Hepatocyte (in vitro differentiated cells): ENCODE data around the gene CTBP1. TPM values are rescaled to one million over a fixed set of nuclear protein-coding genes. Genes with fewer than 3 reads are reported as not detected.

Experiments used
- DNase-seq: peaks from one replicate; pipeline ENCODE4 v3.0.0-alpha.2; 2016; ENCODE audit warnings: low spot score
- H2AFZ ChIP-seq: fragments of 200-600 bp; sonication (generic); 2 replicates; pipeline ENCODE4 v1.6.0; 2016; ENCODE audit warnings: antibody characterized with exemption, mild to moderate bottlenecking
- H3K27ac ChIP-seq: fragments of 200-600 bp; sonication (generic); 2 replicates; pipeline ENCODE4 v1.5.1; 2016; ENCODE audit warnings: mild to moderate bottlenecking
- H3K27me3 ChIP-seq: fragments of 200-600 bp; sonication (generic); 2 replicates; pipeline ENCODE4 v1.6.1; 2016
- H3K36me3 ChIP-seq: fragments of 200-600 bp; sonication (generic); replicated peaks from 2 replicates; pipeline ENCODE4 v1.5.1; 2016; ENCODE audit warnings: low read depth; ENCODE audit not compliant: insufficient read depth
- H3K4me1 ChIP-seq: fragments of 200-600 bp; sonication (generic); 2 replicates; pipeline ENCODE4 v1.5.1; 2016; ENCODE audit warnings: mild to moderate bottlenecking, moderate library complexity; ENCODE audit not compliant: insufficient read depth
- H3K4me2 ChIP-seq: fragments of 200-600 bp; sonication (generic); 2 replicates; pipeline ENCODE4 v1.6.0; 2016
- H3K4me3 ChIP-seq: fragments of 200-600 bp; sonication (generic); 2 replicates; pipeline ENCODE4 v1.5.1; 2016; ENCODE audit warnings: mild to moderate bottlenecking
- H3K79me2 ChIP-seq: fragments of 200-600 bp; sonication (generic); 2 replicates; pipeline ENCODE4 v1.6.0; 2017; ENCODE audit warnings: mild to moderate bottlenecking
- H3K9me2 ChIP-seq: fragments of 200-600 bp; sonication (generic); replicated peaks from 2 replicates; pipeline ENCODE4 v1.6.0; 2017; ENCODE audit warnings: mild to moderate bottlenecking; ENCODE audit not compliant: insufficient read depth
- H3K9me3 ChIP-seq: fragments of 200-600 bp; sonication (generic); 2 replicates; pipeline ENCODE4 v1.5.1; 2016; ENCODE audit warnings: low read depth, mild to moderate bottlenecking
- H4K20me1 ChIP-seq: fragments of 200-600 bp; sonication (generic); 2 replicates; pipeline ENCODE4 v1.6.0; 2016; ENCODE audit warnings: mild to moderate bottlenecking; ENCODE audit not compliant: insufficient read depth, poor library complexity, severe bottlenecking
- EZH2 ChIP-seq: fragments of 200-600 bp; sonication (generic); IDR thresholded peaks from 2 replicates; pipeline ENCODE4 v1.6.1; 2016; ENCODE audit warnings: antibody characterized with exemption, mild to moderate bottlenecking, borderline replicate concordance
- EZH2phosphoT487 ChIP-seq: fragments of 200-600 bp; sonication (generic); IDR thresholded peaks from one replicate; pipeline ENCODE4 v1.6.1; 2018; ENCODE audit warnings: antibody characterized with exemption, mild to moderate bottlenecking, low read depth, moderate library complexity; ENCODE audit not compliant: unreplicated experiment, severe bottlenecking
- WGBS: methylation state at CpG from one replicate; pipeline ENCODE4 v1.1.6; 2016; ENCODE audit warnings: low lambda C conversion rate; ENCODE audit errors: missing lambda C conversion rate; 5-methylcytosine and 5-hydroxymethylcytosine counted together
- polyA plus RNA-seq: library from polyadenylated mRNA; unstranded; fragments of >200 nt; fragmentation: Nextera tagmentation; extraction: Ambion mirVana; gene quantifications from 2 replicates; pipeline ENCODE4 v1.2.1, GENCODE V29; 2016
- total RNA-seq: library from RNA; depleted of rRNA; stranded (reverse); fragments of >200 nt; gene quantifications from 2 replicates; pipeline ENCODE4 v1.2.3, GENCODE V29; 2014
- TF ChIP-seq, protein P1 (sequence below): fragments of 200-600 bp; sonication (generic); IDR thresholded peaks from 2 replicates; pipeline ENCODE4 v1.5.1; 2016; ENCODE audit warnings: antibody characterized with exemption, mild to moderate bottlenecking; ENCODE audit not compliant: poor library complexity

The CTBP1 gene
- total and polyA plus RNA-seq, 2 experiments from 2014 or later: 169 to 179 TPM

- TF ChIP-seq EZH2phosphoT487 (no peak), EZH2 (no peak)
- TF ChIP-seq, protein P1, sequence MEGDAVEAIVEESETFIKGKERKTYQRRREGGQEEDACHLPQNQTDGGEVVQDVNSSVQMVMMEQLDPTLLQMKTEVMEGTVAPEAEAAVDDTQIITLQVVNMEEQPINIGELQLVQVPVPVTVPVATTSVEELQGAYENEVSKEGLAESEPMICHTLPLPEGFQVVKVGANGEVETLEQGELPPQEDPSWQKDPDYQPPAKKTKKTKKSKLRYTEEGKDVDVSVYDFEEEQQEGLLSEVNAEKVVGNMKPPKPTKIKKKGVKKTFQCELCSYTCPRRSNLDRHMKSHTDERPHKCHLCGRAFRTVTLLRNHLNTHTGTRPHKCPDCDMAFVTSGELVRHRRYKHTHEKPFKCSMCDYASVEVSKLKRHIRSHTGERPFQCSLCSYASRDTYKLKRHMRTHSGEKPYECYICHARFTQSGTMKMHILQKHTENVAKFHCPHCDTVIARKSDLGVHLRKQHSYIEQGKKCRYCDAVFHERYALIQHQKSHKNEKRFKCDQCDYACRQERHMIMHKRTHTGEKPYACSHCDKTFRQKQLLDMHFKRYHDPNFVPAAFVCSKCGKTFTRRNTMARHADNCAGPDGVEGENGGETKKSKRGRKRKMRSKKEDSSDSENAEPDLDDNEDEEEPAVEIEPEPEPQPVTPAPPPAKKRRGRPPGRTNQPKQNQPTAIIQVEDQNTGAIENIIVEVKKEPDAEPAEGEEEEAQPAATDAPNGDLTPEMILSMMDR: no peak
- no peaks in the 10 kb centered on the region for H3K9me2 ChIP-seq
- 1% methylated on average over 61 of the region's 95 CpGs for WGBS
- H3K27ac ChIP-seq: peak within 1 kb of the TSS; percentile 87
- peak within 1 kb of the TSS; percentile 47 for H2AFZ ChIP-seq
- H3K79me2 ChIP-seq: peaks cover 51% of the 10 kb centered on the region
- H3K9me3 ChIP-seq: no peaks in the 10 kb centered on the region
- H3K4me2 ChIP-seq: peak within 1 kb of the TSS; percentile 95
- DNase-seq: peak; percentile 99
- peaks cover 43% of the 10 kb centered on the region for H4K20me1 ChIP-seq
- peak within 1 kb of the TSS; percentile 95 for H3K4me3 ChIP-seq
- no peaks in the 10 kb centered on the region for H3K36me3 ChIP-seq
- H3K4me1 ChIP-seq: peaks cover 19% of the 10 kb centered on the region
- no peaks in the 10 kb centered on the region for H3K27me3 ChIP-seq
These were observed 40.6 kb upstream of the CTBP1 start, which contains the start of gene MAEA for GRCh38 chr4:1289207-1290164. Gene MAEA, plus strand, starts transcription at chr4:1289891. Its CDS starts 23 bp downstream, at chr4:1289914.

DNA sequence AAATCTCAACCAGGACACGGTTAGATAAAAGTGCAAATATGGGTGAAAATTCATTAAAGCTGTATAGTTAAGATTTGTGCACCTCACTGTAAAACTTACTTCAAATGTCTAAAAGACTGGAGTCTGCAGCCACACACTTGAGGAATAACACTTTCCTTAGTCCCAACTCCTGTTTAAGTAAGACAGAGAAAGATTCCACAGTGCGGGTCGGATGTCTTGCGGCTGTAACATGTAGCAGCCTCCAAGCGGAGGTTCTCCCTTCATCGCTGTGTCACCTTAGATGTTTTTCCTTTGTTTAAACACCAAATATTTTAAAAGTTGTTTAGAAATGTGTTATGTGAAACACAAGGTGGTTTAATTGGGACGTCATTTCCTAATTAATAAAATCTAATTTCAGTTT is 39.9 kb upstream of the CTBP1 start:
- H3K27ac ChIP-seq: peak overlapping the region; percentile 9
- peaks cover 36% of the 10 kb centered on the region for H4K20me1 ChIP-seq
- H3K36me3 ChIP-seq: no peaks in the 10 kb centered on the region
- peak overlapping the region; percentile 50 for H3K4me3 ChIP-seq
- H3K4me2 ChIP-seq: peak overlapping the region; percentile 83
- DNase-seq: no peak
- peak overlapping the region; percentile 47 for H2AFZ ChIP-seq
- H3K4me1 ChIP-seq: peaks cover 19% of the 10 kb centered on the region
- TF ChIP-seq EZH2phosphoT487: no peak
- TF ChIP-seq, protein P1: no peak
- TF ChIP-seq EZH2: no peak
- no peaks in the 10 kb centered on the region for H3K9me2 ChIP-seq
- WGBS: 68% methylated on average over 7 of the region's 7 CpGs
- peaks cover 44% of the 10 kb centered on the region for H3K79me2 ChIP-seq
- H3K9me3 ChIP-seq: no peaks in the 10 kb centered on the region
- H3K27me3 ChIP-seq: no peaks in the 10 kb centered on the region

GRCh38 chr4:1285790-1286553 is 37.0 kb upstream of the CTBP1 start:
- no peaks in the 10 kb centered on the region for H3K9me2 ChIP-seq
- no peaks in the 10 kb centered on the region for H3K36me3 ChIP-seq
- H2AFZ ChIP-seq: no peak overlapping the region
- H3K27me3 ChIP-seq: no peaks in the 10 kb centered on the region
- H3K4me1 ChIP-seq: peaks cover 6% of the 10 kb centered on the region
- peaks cover 16% of the 10 kb centered on the region for H3K79me2 ChIP-seq
- H3K4me3 ChIP-seq: no peak overlapping the region
- DNase-seq: peak; percentile 77
- 62% methylated on average over 21 of the region's 21 CpGs for WGBS
- no peak overlapping the region for H3K4me2 ChIP-seq
- TF ChIP-seq, protein P1: peak; percentile 59
- TF ChIP-seq EZH2: no peak
- H4K20me1 ChIP-seq: peaks cover 7% of the 10 kb centered on the region
- no peaks in the 10 kb centered on the region for H3K9me3 ChIP-seq
- no peak overlapping the region for H3K27ac ChIP-seq
